GM19468 (cell line): ENCODE data around the gene PRR3.
"Not testable (repeated sequence)": the region's sequence is repeated elsewhere in the genome, so short reads cannot be mapped to it uniquely, and the experiment has no call there.

Experiments
- ATAC-seq: cut with Tn5 transposase; IDR thresholded peaks from one replicate; pipeline ENCODE4 v1.9.1; 2021; ENCODE audit warnings: mild to moderate bottlenecking, moderate library complexity, moderate number of reproducible peaks; ENCODE audit not compliant: unreplicated experiment; ENCODE audit errors: extremely low read depth

Gene PRR3

DNA sequence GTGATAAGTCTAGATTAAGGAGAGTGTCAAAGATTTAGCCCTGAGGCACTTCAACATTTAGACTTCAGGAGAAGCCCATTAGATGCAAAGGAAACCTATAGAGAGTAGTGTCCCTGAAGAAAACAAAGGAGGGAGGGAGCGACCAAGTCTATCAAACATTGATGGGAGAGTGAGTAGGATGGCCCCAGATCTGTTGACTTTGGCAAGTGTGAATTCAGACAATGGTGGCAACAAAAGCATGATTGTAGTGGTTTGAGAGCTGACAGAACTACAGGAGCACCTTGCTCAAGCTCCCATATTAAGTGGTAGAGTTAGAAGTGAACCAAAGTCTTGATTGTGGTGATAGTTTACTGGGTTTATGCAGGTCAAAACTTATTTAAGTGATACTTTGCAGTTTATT, 13.2 kb downstream of the PRR3 start:
- ATAC-seq = no peak

DNA sequence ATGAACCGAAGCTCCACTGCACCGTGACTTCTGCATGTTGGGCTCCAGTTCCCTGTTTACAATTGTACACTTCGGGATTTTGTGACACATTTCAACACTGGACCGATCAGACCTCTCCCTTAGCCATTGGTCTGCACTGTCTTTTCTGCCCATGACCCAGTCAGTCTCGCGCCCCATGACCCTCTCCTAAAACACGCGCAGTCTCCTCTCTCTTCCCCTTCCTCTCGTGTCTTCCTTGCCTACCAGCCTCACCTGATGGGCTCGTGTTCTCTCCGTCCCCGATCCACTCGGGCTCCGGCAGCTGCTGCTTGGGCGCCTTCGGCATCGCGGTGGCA, 13.6 kb downstream of the PRR3 start:
- ATAC-seq = no peak

DNA sequence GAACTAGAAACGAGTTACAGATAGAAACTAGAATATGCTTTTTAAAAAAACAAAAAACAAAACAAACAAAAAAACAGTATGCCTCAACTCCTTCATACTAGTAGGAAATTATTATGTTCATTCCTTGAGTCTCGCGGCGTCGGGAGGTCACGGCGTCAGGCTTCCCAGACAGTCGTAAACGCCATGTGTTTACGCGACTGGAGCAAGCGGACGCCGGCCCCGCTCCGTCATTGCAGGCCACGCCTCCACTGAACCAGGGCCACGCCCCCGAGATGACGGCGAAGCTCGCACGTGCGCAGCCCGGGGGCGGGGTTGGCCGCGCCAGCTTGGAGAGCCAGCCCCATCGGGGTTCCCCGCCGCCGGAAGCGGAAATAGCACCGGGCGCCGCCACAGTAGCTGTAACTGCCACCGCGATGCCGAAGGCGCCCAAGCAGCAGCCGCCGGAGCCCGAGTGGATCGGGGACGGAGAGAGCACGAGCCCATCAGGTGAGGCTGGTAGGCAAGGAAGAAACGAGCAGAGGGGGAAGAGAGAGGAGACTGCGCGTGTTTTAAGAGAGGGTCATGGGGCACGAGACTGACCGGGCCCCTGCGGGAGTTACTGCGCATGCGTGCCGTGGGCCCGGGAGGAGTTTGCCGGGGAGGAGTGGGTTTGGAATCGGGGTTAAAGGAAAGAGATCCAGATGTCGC, 14.1 kb downstream of the PRR3 start, which contains the start of gene ABCF1:
Gene ABCF1, plus strand, starts transcription at position 368 of the 687 bp plus-strand sequence. Its CDS starts 46 bp downstream, at position 414.
- ATAC-seq = peak; percentile 95

DNA sequence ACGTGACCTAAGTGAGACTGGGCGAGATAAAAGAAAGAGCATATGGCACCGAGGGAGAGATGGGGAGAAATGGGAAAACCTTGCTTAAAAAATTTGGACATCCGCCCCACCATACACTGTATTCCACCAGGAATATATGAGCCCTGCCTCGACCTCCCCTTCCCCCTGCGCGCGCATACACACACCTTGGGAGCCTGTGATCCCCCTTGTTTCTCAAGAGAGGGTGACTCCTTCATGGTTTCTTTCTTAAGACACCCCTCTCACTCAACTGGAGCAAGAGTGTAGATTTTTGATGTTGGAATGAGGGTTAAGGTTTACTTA, 14.6 kb downstream of the PRR3 start:
- no peak for ATAC-seq

DNA sequence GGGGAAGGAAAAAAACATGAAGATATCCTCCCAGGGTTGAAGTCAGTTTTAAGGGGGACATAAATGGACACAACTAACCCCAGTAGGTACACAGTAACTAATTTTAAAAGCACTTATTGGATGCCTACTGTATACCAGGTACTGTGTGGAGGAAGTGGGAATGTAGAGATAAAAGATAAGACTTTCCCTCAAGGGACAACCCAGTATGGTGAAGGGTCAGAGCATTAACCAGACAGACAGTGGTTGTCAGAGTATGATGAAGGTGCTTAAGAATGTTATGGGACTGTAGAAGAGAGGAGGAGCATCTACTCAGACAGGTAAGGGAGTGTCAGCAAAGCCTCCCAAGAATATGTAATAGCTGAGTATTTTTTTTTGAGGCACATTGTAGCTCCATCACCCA, 15.1 kb downstream of the PRR3 start:
- no peak for ATAC-seq

DNA sequence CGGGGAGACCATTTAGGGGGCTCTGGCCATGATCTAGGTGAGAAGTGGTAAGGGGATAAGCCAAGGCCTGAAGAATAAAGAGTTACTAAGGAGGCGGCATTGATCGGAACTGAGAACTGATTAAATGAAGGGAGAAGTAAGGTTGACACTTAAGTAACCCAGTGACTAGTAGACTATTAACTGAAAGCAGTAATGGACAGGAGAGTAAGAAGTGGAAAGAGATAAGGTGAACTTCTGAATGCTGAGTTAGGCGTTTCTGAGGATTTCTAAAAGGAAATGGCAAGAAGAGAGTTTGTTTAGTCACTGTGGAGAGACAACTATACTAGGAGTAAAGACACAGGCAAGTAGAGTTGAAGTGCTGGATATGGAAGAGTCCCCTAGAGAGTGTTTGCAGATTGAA, 16.0 kb downstream of the PRR3 start:
- ATAC-seq = no peak

DNA sequence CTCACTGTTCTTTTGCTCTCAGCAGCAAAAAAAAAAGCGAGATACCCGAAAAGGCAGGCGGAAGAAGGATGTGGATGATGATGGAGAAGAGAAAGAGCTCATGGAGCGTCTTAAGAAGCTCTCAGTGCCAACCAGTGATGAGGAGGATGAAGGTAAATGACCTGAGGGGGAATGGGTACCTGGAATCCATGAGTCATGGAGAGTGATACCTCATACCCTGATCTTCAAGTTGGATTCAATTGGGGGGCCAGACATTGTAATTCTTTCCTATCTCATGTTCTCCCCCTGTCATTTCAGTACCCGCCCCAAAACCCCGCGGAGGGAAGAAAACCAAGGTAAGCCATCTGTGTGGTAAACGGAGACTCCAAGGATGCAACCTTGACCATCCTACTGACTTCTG, 21.0 kb downstream of the PRR3 start:
- ATAC-seq = no peak

DNA sequence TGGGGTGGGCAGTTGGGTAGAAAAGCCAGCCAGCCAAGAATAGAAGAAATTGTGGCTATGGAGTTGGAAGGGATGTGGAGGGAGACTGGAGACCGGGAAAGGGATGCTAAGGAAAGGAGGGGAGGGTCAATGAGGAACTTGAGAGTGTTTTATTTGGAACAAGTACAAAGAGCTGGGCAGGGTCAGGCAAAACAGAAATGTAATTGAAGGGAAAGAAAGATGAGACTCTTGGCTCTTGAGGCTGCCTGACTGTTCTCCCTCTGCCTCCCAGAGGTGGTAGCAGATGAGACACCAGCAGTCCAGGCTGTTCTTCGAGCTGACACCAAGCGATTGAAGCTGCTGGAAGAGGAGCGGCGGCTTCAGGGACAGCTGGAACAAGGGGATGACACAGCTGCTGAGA, 26.8 kb downstream of the PRR3 start:
- no peak for ATAC-seq

DNA sequence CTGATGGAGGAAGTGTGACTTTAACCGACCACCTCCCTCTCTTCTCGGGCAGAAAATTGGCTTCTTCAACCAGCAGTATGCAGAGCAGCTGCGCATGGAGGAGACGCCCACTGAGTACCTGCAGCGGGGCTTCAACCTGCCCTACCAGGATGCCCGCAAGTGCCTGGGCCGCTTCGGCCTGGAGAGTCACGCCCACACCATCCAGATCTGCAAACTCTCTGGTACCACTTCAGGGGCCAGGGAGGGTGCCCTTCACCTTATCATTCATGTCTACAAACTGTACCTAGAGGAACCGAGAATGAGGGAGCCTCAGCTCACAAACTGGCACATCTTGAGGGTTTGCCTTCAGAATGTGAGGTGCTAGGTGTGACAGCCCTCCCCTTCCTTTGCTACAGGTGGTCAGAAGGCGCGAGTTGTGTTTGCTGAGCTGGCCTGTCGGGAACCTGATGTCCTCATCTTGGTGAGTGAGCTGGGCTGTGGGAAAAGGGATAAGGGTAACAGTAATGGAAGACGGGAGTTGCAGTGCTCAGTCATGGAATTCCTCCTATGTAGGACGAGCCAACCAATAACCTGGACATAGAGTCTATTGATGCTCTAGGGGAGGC, 32.8 kb downstream of the PRR3 start:
- ATAC-seq = no peak

DNA sequence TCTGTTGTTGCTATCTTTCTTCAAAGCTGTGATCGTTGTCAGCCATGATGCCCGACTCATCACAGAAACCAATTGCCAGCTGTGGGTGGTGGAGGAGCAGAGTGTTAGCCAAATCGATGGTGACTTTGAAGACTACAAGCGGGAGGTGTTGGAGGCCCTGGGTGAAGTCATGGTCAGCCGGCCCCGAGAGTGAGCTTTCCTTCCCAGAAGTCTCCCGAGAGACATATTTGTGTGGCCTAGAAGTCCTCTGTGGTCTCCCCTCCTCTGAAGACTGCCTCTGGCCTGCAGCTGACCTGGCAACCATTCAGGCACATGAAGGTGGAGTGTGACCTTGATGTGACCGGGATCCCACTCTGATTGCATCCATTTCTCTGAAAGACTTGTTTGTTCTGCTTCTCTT, 33.4 kb downstream of the PRR3 start:
- no peak for ATAC-seq

DNA sequence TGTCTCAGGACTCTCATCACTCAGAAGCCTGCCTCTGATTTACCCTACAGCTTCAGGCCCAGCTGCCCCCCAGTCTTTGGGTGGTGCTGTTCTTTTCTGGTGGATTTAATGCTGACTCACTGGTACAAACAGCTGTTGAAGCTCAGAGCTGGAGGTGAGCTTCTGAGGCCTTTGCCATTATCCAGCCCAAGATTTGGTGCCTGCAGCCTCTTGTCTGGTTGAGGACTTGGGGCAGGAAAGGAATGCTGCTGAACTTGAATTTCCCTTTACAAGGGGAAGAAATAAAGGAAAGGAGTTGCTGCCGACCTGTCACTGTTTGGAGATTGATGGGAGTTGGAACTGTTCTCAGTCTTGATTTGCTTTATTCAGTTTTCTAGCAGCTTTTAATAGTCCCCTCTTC, 33.9 kb downstream of the PRR3 start:
- no peak for ATAC-seq

DNA sequence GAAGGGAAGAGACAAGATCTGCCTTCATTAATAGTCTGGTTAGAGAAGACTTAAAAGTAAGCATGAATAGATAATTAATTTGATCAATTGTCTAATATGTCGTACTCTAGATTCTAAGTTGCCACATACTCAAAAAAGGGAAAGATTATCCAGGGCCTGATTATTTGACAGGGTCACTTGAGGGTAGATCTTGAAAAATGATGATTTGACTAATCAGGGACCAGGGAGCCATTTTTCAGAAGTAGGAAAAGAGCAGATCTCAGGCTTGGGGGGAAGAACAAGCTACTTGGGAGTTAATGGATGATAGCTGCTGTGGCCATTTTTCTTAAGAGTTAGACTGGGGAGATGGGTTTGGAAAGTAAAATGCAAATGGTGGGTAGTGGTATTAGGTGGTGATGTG, 35.2 kb downstream of the PRR3 start:
- no peak for ATAC-seq

DNA sequence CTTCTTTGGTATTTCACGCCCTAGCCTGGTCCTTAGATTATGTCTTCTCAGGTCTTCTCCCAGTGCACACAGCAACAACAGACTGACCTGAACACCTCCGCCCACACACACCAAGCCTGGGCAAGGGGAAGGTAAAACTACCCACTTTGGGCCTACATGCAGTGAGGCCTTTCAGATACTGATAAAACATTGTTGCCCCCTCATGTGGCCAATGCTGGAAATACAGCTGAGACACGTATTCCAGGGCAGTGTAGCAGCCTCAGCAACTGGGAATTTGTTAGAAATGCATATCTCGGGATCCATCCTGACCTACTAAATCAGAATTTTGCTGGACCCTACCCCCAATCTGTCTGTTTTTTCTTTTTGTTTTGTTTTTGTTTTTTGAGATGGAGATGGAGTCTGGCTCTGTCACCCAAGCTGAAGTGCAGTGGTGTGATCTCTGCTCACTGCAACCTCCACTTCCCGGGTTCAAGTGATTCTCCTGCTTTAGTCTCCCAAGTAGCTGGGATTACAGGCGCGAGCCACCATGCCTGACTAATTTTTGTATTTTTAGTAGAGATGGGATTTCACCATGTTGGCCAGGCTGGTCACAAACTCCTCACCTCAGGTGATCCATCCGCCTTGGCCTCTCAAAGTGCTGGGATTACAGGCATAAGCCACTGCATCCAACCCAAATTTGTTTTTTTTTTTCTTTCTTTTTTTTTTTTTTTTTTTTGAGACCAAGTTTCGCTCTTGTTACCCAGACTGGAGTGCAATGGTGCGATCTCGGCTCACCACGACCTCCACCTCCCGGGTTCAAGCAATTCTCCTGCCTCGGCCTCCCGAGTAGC, 40.4 kb downstream of the PRR3 start:
- ATAC-seq = not testable (repeated sequence)

DNA sequence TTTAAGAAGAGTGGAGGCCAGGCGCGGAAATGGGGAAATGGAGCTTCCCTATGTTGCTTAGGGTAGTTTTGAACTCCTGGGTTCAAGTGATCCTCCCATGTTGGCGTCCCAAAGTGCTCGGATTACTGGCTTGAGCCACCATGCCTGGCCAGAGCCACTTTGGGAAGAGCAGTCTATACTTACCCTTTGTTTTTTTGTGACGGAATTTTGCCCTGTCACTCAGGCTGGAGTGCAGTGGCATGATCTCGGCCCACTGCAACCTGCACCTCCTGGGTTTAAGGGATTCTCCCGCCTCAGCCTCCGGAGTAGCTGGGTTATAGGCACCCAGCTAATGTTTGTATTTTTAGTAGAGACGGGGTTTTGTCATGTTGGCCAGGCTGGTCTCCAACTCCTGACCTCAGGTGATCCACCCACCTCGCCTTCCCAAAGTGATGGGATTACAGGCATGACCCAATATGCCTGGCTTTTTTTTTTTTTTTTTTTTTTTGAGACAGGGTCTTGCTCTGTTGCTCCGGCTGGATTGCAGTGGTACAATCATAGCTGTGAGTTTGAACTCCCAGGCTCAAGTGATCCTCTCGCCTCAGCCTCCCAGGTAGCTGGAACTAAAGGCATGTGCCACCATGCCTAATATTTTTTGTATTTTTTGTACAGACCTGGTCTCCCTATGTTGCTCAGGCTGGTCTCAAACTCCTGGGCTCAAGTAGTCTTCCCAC, 42.0 kb downstream of the PRR3 start:
- no peak for ATAC-seq

DNA sequence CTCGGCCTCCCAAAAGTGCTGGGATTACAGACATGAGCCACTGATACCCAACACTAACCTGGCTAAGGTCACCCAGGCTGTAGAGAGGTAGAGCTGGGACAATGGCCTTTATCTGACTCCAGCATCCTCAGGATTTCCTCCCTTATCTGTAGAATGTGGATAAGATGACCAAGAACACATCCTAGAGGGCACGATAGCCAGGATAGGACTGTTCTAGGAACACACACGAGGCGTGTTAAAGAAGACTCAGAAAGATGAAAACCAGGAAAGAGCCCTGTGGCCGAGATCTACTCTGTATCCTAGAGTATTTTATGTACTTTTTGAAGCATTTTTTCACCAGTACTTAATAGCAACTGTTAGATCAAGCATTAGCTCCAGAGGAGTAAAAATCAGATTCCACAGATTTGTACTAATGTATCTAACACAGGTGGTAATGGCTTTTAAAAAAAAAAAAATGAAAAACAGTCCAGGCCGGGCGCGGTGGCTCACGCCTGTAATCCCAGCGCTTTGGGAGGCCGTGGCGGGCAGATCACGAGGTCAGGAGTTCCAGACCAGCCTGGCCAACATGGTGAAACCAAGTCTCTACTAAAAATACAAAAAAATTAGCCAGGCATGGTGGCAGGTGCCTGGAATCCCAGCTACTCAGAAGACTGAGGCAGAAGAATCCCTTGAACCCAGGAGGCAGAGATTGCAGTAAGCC, 42.7 kb downstream of the PRR3 start:
- ATAC-seq = no peak

DNA sequence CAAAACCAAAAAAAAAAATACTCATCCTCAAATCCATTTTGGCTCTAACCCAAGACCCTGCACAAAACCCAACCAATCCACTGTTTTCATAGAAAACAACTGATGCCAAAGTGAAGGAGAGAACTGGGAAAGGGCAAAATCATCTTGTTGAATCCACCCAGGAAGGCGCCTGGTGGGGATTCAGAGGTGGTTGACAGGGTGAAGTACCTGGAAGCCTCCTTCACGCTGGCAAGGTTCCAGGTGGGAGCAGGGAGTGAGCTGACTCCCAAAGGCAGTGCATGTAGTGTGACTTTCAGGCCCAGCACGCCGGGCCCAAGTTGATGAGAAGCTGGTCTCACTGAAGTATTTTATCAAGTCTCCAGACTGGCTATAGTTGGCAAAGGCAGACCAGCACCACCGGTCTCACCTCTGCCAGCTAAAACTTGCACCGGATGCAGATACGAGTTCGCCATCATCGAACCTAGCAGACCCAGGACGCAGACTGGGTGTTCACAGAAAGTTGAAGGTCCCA, 43.4 kb downstream of the PRR3 start:
- ATAC-seq = no peak

DNA sequence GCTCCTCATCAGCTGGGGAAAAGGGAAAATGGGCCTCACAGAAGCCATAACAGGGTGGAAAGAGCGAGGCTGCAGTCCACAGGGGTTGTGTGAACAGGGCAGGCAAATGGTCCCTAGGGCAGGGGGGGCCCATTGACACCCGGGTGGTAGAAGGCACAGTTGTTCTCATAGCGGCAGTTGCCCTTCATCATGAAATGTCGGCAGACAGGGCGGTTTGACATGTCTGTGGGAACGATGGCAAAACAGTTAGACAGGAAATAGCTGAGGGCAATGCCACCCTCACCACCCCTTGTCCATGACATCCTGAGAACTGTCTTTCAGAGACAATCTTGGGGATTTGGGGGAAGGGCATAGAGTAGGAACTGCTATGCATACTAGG, 44.3 kb downstream of the PRR3 start:
- no peak for ATAC-seq

DNA sequence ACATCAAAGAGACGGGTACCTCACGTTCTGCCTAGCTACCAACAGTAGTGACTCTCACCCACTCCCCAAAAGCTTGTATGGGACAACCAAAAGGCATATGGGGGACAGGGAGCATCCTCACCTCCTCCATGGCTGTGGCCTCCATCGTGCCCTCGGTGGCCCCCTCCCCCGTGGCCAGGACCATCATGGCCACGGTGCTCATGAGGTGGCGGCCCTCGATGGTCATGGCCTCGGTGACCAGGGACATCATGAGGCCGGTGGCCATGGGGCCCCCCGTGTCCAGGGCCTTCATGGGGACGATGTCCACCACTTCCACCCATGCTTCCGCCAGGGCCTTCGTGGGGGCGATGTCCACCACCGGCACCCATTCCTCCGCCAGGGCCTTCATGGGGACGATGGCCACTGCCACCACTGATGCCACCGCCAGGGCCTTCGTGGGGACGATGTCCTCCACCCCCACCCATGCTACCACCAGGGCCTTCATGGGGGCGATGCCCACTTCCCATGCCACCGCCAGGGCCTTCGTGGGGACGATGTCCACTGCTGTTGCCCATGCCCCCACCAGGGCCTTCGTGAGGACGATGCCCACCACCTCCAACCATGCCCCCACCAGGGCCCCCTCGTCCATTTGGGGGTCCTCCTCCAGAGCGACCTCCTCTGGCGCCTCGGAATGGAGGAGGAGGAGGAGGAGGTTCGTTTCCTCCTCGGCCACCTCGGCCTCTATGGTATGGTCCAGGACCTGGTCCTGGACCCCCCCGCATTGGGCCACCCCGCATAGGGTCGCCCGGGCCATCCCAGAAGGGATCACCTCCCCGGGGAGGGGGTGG, 44.9 kb downstream of the PRR3 start:
- no peak for ATAC-seq

DNA sequence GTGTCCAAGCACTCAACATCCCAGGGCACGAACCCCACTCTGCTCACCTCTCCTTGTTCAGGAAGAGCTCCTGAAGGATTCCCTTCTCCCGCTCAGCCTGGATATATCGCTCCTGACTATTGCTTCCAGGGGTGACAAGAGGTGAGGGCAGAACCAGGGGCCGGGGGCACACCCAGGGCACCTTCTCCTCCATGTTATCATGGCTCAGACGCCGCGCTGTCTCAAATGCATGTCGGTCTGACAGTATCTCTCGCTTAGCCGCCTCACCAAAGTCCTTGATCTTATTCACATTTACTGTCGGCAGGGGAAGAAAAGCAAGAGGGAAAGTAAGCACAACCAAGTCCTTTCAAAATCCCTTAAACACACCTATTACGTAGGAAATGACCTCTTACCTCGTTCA, 46.9 kb downstream of the PRR3 start:
- ATAC-seq = no peak
